Dermis blood vessel endothelial cell (primary cell): ENCODE data around the gene MGST2. TPM values are rescaled to one million over a fixed set of nuclear protein-coding genes. Genes with fewer than 3 reads are reported as not detected.

Source experiments
- DNase-seq: peaks from one replicate; pipeline ENCODE4 v3.0.0; 2010
- total RNA-seq: library from RNA; depleted of rRNA; stranded (reverse); fragments of >200 nt; gene quantifications from 2 replicates; pipeline ENCODE4 v1.2.3, GENCODE V29; 2014

The MGST2 gene
- total RNA-seq, 1 donor from 2014 or later: 117 TPM

DNA sequence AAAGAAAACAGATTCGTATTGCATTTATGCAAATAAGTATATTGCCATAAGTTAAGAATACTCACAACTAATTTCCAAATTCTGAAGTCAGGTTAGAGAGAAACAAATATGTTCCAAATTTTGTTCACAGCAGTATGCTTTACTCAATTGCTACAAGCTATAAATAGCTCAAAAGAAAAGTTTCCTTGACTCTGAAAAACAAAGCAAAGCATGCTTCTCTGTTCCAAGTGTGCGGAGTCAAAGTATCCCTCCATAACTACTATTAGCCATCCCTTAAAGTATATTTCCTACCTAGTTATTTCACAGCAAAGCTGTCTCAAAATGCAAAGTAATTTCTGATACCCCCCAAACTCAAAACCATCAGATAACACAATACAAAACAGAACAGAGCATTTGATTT lies 47.3 kb downstream of the MGST2 start:
- DNase-seq: no peak

DNA sequence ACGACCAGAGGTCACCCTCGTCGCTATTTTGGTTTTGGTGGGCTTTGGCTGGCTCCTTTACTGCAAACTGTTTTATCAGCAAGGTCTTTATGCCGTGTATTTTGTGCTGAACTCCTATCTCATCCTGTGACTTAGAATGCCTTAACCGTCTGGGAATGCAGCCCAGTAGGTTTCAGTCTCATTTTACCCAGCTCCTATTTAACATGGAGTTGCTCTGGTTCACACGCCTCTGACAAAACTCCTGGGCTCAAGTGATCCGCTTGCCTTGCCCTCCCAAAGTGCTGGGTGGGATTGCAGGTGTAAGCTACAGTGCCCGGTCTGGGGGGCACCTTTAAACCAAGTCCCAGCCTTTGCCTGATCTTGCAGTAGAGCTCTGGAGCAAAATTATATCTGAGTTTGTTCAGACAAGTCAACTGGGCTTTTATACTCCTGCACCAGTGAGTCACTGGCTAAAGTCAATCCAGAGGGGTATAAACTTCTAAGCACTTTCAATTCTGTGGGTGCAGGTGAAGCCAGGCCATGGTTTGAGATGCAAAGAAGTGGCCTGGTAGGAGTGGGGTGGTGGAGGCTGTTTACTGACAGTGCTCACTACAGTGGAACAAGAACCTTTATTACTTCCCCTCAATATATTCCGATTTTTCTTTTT lies 50.2 kb downstream of the MGST2 start:
- DNase-seq: no peak

DNA sequence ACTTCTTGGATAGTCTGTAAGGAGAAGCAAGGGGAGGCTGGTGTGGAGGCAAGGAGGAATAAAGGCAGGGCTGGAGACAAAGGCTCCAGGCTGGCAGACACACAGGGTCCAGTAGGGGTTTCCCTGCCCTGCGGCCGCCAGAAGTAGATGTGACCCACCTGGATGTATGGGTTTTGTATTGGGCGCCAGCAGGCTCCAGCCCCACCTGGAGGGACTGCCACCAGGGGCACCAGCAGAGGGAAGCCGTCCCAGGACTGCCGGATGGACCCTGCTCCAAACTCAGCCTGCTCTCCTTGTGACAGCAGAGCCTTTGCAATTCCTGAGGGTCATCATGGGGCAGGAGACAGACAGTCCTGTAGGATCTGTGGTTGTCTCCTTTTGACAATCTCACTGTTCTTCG lies 52.7 kb downstream of the MGST2 start:
- no peak for DNase-seq

DNA sequence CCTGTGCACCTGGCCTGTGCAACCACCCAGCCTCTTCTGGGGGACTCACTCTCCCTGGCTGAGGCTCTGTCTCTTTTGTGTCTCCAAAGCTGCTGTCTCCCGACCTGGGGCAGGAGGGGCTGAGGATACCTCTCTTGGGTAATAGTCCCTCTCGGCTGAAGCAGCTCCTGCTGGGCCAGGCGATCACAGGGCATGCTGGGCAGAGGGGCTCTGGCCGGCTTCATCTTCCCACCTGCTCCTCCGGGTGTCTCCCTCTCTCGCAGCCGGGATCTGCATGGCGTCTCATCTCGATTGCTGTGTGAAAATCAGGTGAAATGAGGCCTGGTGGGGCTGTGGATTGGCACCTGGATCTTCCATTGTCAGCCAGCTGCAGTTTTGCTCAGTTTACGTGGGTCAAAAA lies 53.2 kb downstream of the MGST2 start:
- DNase-seq: no peak

DNA sequence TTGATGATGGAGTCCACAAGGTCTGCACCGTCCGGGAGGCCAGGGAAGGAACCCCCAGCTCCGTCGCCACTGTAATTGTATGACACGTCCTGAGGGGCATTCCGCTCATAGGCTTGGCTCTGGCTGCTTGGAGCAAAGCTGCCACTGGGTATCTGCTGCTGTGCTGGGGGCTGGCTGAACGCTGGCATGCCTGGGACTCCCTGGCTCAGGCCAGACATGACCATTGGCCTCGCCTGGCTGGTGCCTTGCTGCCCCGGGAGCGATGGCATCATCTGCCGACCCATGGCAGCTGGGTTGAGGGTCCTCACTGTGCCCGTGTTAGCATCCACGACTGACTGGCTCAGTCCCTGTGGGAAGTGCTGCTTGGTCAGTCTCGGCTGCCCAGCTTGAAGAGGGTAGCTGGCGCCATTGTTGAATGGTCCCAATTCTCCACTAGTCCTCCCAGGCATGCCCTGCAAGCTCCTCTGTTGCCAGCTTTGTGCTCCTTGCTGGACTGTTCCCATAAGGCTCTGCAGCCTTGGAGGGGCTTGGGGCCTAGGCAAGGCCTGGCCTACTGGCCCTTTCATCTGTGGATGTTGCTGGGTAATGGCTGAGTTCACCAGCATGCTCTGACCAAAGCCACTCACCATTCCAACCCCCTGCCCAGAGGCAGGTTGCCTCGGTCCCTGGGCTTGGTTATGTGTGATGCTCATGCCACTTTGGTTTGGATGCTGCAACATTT lies 53.9 kb downstream of the MGST2 start:
- DNase-seq: no peak

DNA sequence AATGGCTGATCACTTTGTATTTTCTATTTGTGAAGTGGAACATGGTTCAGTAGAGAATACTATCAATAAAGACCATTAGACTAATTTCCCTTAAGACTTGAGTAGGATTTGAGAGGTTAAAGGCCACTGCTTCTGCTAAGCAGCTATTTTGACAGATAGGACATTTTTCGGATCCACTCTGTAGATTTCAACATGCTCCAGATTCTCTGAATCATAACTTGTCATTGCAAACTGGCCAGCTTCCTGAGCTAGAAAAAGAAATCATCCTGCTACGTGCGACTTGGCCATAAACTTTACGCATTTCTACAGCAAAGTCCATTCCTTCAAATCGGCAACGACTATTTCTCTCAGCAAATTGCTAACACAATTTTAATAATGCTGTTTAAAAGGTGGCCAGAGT lies 55.2 kb downstream of the MGST2 start:
- DNase-seq: no peak

DNA sequence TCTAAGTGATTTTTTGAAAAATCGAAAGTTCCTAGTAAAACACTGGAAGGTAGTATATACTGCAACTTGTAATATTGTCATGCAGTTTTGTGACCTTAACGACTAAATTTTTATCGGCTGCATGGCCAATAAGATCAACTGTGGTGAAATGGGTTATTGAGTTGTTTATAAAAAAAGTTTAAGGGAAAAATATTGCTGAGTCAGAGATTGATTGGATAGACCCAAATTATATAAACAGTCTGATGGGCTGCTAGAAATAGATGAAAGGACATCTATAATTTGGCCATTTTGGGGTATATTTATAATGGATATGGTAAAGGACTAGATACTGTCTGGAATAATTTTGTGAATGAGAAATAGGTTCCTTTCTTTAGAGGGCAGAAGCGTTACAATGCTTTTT lies 56.2 kb downstream of the MGST2 start:
- DNase-seq: no peak

DNA sequence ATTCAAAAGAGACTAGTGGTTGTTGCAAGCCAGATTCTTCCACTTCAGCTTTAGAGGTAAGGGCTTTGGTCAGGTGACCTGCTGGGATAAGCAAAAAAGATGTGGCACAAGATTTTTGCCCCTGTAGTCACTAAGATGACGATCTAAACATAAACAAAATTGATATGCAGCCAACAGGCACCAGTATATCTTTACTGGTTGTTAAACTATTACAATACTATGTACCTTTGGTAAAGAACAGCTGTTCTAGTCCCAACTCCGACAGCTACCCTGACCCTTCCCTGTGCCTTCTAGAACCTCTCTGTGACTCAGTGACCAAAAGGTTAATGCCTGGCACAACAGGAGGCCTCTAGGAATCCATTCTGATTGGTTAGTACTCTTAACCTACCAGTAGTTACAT lies 59.6 kb downstream of the MGST2 start:
- DNase-seq: no peak

DNA sequence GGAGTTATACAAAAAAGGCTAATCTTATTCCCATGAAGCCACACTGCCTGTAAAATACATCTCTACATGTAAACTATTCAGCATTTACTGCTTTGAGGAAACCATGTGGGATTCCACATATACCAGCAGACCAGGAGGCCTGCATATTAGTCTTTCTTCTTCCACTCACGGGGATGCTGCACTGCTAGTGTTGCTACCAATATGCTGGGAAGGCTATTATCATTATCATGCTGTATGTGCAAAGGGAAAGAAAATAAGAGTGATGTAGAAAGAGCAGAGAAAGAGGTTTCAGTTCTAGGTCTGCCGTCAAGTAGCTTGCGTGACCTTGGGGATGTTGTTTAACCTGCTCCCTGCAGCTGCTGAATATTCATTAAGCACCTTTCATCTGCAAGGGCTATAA lies 61.0 kb downstream of the MGST2 start:
- DNase-seq: no peak

DNA sequence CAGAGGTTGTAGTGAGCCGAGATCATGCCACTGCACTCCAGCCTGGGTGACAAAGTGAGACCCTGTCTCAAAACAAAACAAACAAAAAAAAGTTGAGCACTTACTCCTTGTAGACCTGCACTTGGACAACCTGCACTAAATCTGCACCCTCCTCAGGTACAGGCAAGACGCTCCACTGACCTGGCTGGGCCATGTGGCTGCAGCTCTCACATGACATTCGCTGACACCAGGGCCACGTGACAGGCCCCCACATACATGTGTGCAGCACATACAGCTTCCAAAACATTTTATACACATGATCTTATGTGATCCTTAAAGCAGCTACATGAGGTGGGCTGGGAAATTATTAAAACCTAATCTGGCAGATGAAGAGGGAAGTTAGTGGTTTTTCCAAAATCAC lies 62.5 kb downstream of the MGST2 start:
- DNase-seq: no peak

DNA sequence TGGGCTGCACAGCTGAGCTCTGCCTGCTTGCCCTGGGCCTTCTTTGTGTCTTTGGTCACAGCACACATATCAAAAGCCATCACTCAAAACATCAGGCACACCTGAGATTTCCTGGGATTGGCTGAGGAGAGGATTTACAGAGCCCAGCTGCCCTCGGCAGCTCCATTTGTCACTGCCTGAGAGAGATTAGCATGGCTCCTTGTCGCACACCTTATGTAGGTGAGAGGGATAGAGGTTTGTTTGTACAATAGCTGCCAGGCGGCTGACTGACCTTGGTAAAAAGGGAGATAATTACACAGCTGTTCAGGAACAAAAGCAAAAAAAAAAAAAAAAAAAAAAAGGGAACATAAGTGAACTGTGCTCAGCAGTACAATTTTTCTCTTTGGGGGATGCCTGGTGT lies 63.2 kb downstream of the MGST2 start:
- DNase-seq: no peak

DNA sequence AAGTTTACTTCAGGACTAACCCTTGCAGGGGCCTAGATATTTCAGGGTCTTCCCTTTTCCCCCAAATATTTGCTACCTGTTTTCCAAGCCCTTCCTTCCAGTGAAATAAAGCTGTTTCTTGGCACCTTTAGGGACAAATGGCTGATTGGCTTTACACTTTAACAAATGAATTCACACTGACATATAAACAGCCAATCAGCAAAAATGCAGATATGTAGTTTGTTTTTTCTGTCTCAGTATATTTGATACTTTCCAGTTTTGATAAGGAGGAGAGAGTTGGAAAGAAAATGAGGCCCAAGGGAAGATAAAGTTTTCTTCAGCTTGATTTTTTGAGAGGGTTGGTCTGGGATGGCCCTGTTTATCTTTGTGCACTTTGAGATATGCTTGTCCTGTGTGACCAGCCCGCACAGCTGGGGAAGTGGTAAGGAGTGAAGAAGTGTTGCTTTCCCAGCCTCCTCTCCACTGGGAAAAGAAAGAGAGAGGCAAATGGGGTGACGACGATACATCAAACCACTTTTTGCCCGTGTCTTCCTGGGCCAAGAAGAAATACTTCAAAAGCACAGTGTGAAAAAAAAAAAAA lies 67.5 kb downstream of the MGST2 start:
- no peak for DNase-seq

DNA sequence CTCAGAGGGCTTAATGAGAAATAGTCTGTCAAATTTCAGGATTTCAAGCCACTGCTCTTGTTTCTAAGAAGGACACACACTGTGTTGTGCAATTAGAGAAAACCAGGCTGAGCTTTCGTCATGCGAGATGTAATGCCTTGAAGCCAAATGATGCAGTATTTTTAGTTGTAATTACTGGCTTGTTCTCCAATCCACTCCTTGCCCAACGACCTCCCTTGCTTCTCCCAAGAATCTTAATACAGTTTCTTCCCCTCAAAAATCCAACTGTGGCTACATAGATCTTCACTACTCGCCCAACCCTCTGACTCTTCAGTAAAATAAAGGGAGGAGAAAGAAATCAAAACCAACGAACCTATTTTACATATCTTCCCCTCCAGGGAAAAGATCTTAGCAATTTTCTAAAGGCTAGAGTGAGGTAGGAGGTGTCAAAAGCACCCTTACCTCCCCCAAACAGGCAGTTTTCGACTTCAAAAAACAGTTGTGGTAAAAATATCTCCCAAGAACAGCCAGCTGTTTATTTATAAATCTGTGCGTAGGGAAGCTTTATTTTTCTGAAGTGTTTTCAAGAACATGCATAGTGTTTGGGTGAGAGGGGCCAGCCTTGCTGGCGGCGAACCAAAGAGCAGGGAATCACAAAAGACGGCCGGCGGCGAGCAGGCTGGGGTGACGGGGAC lies 68.7 kb downstream of the MGST2 start:
- no peak for DNase-seq

DNA sequence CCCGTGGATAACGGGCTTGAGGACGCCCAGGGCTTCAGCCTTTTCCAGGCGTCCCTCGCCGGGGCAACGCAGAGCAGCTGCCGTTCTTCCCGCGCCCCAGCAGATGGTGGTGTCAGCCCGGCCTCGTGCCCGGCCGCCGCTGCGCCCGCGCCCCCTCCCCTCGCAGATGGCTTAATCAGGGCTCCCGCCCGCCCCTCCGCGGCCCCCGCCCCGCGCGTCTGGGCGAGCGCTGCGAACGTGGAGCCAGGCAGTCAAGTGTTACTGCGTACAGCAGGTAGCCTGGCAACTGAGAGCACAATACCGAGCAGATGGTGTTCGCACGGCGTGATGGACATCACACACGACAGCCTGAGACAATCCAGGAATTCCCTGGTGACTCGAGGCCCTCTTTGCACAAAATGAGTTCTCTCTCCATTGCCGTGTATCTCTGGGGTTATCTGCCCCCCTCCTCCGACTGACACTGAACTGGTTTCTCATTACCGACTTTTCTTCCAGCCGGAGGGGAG lies 69.3 kb downstream of the MGST2 start:
- peak; percentile 95 for DNase-seq

DNA sequence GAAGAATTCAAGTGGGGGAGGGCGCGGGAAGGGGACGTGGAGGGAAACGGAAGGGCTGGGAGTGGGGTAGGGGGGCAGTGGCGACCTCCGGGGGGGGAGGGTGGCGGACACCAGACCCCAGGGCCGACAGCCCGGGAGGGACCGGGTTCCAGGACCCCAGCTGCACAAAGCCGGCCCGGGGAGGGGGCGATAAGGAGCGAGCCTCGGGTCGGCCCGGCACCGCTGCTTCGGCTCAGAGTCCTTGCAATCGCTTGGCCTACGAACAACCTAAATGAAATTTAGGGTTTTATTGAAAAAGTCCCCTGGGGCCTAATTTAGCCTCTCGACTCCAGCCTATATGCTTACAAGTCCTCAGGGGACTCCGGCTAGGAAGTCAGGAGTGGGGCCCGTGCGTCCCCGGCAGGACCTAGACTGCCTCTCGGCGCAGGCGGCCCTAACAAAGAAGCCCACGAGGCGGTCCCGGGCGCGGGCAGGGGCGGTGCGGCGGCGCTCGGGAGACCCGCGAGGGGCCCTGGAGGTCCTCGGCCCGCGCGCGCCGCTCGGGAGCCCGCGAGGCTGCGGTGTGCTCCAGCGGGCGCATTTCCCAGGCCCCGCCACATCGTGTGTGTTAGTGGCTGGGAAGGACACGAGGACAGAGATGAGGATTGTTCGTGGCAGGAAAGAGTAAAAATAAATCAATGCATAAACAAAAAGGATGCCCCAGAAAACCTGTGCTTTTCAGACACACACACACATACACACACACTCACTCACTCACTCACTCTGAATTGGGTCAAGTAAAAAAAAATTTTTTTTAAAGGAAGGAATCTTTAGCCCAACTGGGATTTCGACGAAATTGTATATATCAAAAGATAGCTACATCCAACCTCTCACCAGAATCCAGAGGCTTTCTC lies 70.0 kb downstream of the MGST2 start:
- peak; percentile 52 for DNase-seq

DNA sequence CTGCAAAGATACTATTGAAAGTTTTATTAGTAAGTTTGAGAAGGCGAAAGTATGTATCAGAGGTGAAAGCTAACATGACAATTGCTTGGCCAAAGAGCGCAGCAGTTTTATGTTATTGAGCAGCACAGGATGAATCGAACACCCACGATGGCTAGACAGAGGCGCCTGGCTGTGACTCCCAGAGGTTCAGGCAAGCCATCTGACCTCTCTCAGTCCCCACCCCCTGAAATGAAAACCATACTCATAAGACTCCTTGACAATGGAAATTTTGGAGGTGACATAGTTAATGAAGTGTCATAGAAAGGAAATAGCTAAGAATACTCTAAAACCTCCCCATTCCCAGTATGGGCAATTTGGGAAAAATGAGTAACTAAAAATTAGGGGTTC lies 70.6 kb downstream of the MGST2 start:
- no peak for DNase-seq

DNA sequence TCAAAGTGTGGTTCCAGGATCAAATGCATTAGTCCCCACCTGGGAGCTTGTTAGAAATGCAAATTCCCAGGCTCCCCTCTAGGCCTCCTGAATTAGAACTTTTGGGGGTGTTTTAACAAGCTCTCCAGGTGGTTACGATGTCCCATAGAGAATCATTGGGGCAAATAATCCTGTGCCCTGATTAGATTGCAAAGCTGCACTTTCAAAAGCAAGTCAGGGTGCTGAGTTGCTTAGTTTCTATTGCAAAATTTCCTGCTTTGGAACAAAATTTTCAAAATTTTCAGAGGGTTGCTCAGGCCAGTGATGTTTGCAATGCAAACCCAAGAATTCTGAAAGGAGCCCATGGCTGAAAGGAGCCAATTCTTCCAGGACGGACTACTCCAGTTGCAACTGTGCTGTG lies 71.0 kb downstream of the MGST2 start:
- DNase-seq: no peak

DNA sequence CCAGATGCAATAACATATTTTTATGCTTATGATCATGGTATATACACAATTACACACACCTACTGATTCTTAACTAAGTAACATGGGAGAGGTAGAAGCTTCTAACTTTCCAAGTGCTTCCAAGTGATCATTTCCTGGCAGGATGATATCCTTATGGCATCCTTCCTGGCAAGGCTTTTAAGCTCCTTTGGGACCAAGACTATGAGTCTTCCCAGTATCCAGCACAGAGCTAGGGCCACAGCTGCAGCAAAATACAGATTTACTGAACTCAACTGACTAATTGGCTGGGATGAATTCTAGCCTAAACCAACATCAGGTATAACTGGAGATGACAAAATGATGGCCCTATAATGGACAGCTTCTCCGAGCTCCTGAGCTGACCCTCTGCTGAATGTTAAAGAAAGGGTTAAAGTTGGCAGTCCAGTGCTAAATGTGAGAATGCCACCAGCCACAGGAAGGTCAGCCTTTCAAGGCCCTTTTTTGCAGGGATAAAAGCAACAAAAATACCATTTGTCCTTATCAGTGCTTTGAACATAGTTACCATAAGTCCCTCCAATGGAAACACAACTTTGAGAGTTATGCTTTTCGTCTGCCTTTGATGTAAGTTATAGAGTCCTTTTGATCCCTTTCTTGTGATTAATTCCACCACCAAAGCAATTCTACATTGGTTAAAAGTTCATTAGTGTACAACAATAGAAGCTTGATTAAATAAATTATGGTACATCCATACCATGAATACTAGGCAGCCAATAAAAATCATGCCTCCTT lies 73.4 kb downstream of the MGST2 start:
- DNase-seq: no peak

DNA sequence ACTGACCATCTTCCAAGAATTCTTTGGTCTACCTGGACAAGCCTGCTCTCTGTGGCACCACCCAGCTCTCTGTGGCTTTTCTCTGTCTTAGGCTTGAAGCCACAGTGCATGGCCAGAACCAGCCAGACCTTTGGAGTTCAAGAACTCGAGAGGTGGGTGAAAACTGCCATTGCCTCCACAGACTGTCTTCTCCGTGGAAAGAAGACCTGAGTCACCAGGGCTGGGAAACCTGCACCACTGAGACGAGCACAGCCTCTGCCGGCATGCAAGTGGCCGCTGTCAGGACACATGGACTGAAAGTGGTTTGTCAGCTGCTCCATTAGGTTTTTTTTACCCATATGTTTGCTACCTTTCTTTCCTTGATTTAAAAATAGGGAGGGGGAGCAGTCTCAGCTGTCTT lies 74.5 kb downstream of the MGST2 start:
- DNase-seq: no peak

DNA sequence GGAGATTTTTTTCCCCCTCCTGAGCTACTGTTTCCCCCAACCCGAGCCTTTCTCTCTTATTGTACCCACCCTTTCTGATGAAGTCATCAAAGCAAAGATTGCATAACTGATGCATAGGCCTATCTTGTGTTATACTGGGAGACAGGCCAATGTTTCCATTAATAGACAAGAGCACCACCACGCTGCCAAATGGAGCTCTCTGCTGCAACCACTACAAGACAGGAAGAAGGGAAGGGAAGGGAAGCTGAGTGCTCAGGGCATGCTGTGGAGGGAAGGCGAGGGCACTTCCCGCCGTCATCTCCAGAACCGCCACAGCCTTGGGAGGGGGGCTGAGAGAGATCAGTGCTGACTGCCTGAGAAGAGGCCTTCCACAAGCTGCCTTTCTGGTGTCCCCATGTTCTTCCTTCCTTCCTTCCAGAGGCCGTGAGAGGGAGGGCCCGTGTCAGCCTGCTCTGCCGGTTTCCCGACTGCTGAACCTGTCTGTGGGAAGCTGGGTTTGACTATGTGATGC lies 75.0 kb downstream of the MGST2 start:
- DNase-seq: peak; percentile 83

DNA sequence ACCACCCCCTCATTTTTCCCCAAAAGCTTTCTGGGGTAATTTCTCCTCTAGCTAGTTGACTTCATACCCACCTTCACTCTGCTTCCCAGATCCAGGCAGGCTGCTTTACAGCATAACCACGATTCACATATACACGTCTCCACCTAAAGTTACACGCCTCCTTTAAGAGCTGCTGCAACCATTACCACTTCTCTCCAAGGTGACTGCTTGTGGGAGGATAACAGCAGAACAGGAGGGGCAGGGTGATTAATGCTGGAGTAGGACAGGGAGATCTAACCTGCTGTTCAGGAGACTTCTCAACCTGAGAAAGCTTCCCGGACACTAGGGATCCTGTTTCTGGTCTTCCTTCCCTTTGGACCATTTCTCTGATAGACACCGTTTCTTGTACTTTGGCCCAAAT lies 77.4 kb downstream of the MGST2 start:
- DNase-seq: no peak

DNA sequence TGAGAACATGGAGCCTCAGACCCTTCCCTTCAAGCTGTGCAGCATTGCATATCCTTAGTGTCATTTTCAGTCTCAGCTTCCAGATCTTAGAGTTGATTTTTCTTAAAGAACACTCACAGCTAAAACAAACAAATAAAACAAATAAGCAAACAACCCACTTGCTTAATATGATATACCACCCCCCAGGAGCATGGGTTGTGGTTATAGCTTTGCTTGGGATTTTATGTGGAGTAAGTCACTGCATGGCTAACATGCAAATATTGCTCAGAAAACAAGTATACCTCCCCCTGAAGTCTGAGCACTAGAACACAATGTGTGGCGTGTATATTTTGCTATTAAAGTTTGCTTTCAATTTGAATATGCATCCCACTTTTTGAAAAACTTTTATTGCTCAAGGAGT lies 78.6 kb downstream of the MGST2 start:
- no peak for DNase-seq
